GM23248 (cell line): Measurements from ENCODE around the gene CWC25. TPM values are rescaled to one million over a fixed set of nuclear protein-coding genes. Genes with fewer than 3 reads are reported as not detected.

Experiments used
- DNase-seq: peaks from one replicate; pipeline ENCODE4 v3.0.0-alpha.2; 2015
- H2AFZ ChIP-seq: fragments of 200-600 bp; sonication (generic); 2 replicates; pipeline ENCODE4 v1.6.1; 2016; ENCODE audit warnings: antibody characterized with exemption
- H3F3A ChIP-seq: fragments of 200-600 bp; sonication (generic); 2 replicates; pipeline ENCODE4 v1.6.1; 2016; ENCODE audit warnings: mild to moderate bottlenecking, antibody characterized with exemption, mixed run types; ENCODE audit not compliant: insufficient read depth
- H3K27ac ChIP-seq: fragments of 200-600 bp; sonication (generic); 2 replicates; pipeline ENCODE4 v1.5.1; 2016; ENCODE audit warnings: mild to moderate bottlenecking
- H3K27me3 ChIP-seq: fragments of 200-600 bp; sonication (generic); replicated peaks from 2 replicates; pipeline ENCODE4 v1.6.1; 2016; ENCODE audit warnings: mild to moderate bottlenecking; ENCODE audit not compliant: insufficient read depth
- H3K36me3 ChIP-seq: fragments of 200-600 bp; sonication (generic); 2 replicates; pipeline ENCODE4 v1.6.1; 2016; ENCODE audit warnings: low read depth, mild to moderate bottlenecking
- H3K4me1 ChIP-seq: fragments of 200-600 bp; sonication (generic); 2 replicates; pipeline ENCODE4 v1.6.1; 2016; ENCODE audit warnings: mild to moderate bottlenecking; ENCODE audit not compliant: insufficient read depth
- H3K4me2 ChIP-seq: fragments of 200-600 bp; sonication (generic); one replicate; pipeline ENCODE4 v1.6.1; 2016; ENCODE audit warnings: mild to moderate bottlenecking; ENCODE audit not compliant: unreplicated experiment
- H3K4me3 ChIP-seq: fragments of 200-600 bp; sonication (generic); 2 replicates; pipeline ENCODE4 v1.5.1; 2016; ENCODE audit warnings: mild to moderate bottlenecking
- H3K79me2 ChIP-seq: fragments of 200-600 bp; sonication (generic); 2 replicates; pipeline ENCODE4 v1.6.1; 2016; ENCODE audit warnings: mild to moderate bottlenecking; ENCODE audit not compliant: insufficient read depth
- H3K9ac ChIP-seq: fragments of 200-600 bp; sonication (generic); 2 replicates; pipeline ENCODE4 v1.6.1; 2016; ENCODE audit warnings: mild to moderate bottlenecking
- H3K9me2 ChIP-seq: fragments of 200-600 bp; sonication (generic); 2 replicates; pipeline ENCODE4 v1.6.1; 2016; ENCODE audit warnings: mixed run types, mild to moderate bottlenecking, moderate library complexity; ENCODE audit not compliant: insufficient read depth
- H3K9me3 ChIP-seq: fragments of 200-600 bp; sonication (generic); one replicate; pipeline ENCODE4 v1.6.1; 2017; ENCODE audit warnings: low read depth
- H4K20me1 ChIP-seq: fragments of 200-600 bp; sonication (generic); 2 replicates; pipeline ENCODE4 v1.6.0; 2016; ENCODE audit not compliant: insufficient read depth
- EZH2 ChIP-seq: fragments of 200-600 bp; sonication (generic); IDR thresholded peaks from 2 replicates; pipeline ENCODE4 v1.6.1; 2018; ENCODE audit warnings: antibody characterized with exemption, mild to moderate bottlenecking; ENCODE audit not compliant: insufficient read depth, poor library complexity, severe bottlenecking
- EZH2phosphoT487 ChIP-seq: fragments of 200-600 bp; sonication (generic); IDR thresholded peaks from 2 replicates; pipeline ENCODE4 v1.6.1; 2018; ENCODE audit warnings: antibody characterized with exemption, moderate library complexity, mild to moderate bottlenecking, low read depth; ENCODE audit not compliant: insufficient read depth
- WGBS, 2 experiments: methylation state at CpG; one replicate each; pipeline ENCODE4 v1.1.6; 2015 to 2017; ENCODE audit warnings: low lambda C conversion rate in 2 of 2, low coverage in 1 of 2; ENCODE audit errors: missing lambda C conversion rate in 2 of 2; 5-methylcytosine and 5-hydroxymethylcytosine counted together
- in situ Hi-C: fragments of 300-500 bp; cut with MboI; formaldehyde crosslinking; loops from 2 replicates; pipeline ENCODE4 v1.15.0; 2020
- polyA plus RNA-seq: library from polyadenylated mRNA; unstranded; fragments of >200 nt; fragmentation: Nextera tagmentation; extraction: Ambion mirVana; gene quantifications from 2 replicates; pipeline ENCODE4 v1.2.1, GENCODE V29; 2016
- total RNA-seq: library from RNA; depleted of rRNA; stranded (reverse); fragments of >200 nt; shearing (Covaris generic); gene quantifications from 2 replicates; pipeline ENCODE4 v1.2.3, GENCODE V29; 2014

The CWC25 gene
- total and polyA plus RNA-seq, 2 experiments from 2014 or later: 9.7 to 14.2 TPM

DNA sequence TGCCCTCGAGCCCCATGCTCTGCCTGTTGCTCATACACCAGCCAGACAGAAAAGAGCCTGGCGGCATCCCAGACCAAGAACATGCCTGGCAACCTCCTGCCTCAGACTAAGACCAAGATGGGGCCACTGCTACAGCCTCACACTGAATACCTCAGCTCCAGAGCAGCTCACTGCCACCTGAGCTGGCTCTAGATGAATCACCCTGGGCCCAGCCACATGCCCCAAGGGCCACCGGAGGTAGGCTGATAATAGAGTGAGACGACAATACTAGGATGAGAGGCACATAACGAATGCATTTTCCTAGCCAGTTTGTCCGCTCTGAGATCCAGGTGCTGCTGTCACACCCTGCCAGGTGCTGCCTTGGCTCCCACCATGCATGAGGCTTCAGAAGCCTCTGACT, 38.7 kb downstream of the CWC25 start:
- Histone ChIP-seq H3K27me3 (no peaks in the 10 kb centered on the region), H3K4me2 (no peak overlapping the region), H3K36me3 (peaks cover 35% of the 10 kb centered on the region), H2AFZ (no peak overlapping the region), H3K9ac (no peak overlapping the region), H3K27ac (no peak overlapping the region), H3K9me3 (no peaks in the 10 kb centered on the region), H3K79me2 (peaks cover 57% of the 10 kb centered on the region), H3K4me3 (no peak overlapping the region), H3K4me1 (peaks cover 9% of the 10 kb centered on the region), H3K9me2 (no peaks in the 10 kb centered on the region), H4K20me1 (no peaks in the 10 kb centered on the region; the same call in 1 of the 2 replicates), H3F3A (peaks cover 5% of the 10 kb centered on the region; the same call in 1 of the 2 replicates)
- in situ Hi-C loops: no loop called here
- TF ChIP-seq EZH2phosphoT487: no peak
- TF ChIP-seq EZH2: no peak
- no peak for DNase-seq
- WGBS, 2 experiments: 85 to 87% methylated on average over 6 of the region's 6 CpGs

DNA sequence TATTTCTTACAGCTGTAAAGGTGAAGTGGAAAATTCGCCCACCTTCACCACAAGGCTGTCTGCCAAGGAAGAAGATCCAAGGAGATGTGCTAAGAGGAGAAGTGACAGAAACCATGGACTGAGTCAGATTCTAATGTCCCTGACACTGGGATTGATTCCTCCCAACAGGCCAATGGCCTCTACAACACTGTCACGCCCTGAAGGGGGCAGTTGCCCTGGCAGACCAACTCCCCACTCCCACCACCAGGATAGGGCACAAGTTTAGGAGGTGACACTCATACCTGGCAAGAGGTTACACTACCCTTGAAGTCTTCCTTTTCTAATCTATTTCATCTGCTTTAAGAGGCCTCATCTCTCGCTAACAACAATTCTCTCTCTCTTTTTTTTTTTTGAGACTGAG, 41.9 kb downstream of the CWC25 start:
- no peaks in the 10 kb centered on the region for H3F3A ChIP-seq
- H3K9me3 ChIP-seq: no peaks in the 10 kb centered on the region
- no peak overlapping the region for H3K4me3 ChIP-seq
- peaks cover 51% of the 10 kb centered on the region for H3K36me3 ChIP-seq
- TF ChIP-seq EZH2phosphoT487 (no peak), EZH2 (no peak)
- WGBS, 2 experiments: 62 to 81% methylated on average over 3 of the region's 3 CpGs
- no peaks in the 10 kb centered on the region for H3K27me3 ChIP-seq
- peaks cover 2% of the 10 kb centered on the region; the same call in 1 of the 2 replicates for H3K4me1 ChIP-seq
- in situ Hi-C loops: no loop called here
- no peak overlapping the region for H2AFZ ChIP-seq
- H4K20me1 ChIP-seq: no peaks in the 10 kb centered on the region; the same call in 1 of the 2 replicates
- no peak overlapping the region for H3K27ac ChIP-seq
- H3K9ac ChIP-seq: no peak overlapping the region
- DNase-seq: no peak
- no peak overlapping the region for H3K4me2 ChIP-seq
- peaks cover 26% of the 10 kb centered on the region for H3K79me2 ChIP-seq
- H3K9me2 ChIP-seq: no peaks in the 10 kb centered on the region

DNA sequence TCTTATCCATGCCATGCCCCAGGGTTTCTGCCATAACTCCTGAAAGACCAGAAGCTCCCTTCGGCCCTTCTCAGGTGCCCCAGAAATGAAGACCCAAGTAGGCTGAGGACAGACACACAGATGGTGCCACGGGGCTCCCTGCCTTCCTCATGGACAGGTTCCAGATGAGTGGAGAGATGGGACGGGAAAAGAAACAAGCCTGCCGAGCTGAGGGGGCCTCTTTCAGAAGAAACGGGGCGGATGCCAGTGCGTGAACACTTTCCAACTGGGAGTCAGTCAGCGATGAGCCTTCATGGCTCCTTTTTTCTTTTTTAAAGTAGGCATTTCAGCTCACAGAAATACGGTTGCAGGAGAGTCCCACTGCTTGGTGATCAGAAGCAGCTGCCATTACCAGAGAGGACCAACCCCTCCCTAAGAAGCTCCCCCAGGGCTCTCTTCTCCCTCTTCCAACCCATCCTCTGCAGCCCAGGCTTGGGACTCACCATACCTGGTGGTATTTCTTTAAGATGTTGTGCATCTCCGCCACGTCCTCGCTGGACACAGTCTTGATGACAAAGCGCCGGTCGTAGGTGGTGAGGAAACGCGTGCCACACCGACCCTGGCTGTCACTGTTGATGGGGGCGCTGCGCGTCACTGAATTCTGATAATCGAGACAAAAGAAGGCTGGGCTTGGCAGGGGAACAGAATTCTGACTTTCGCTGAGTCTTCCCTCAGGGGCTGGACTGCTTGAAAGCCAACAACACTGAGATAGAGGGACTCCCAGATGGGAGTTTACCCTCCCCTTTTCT, 45.0 kb downstream of the CWC25 start:
- 92 to 95% methylated on average over 23 of the region's 23 CpGs for WGBS, 2 experiments
- Histone ChIP-seq H3K36me3 (peaks cover 74% of the 10 kb centered on the region), H3K27ac (no peak overlapping the region), H3K79me2 (no peaks in the 10 kb centered on the region), H3K9ac (no peak overlapping the region), H3F3A (peaks cover 5% of the 10 kb centered on the region), H4K20me1 (no peaks in the 10 kb centered on the region), H3K4me2 (no peak overlapping the region), H3K9me2 (no peaks in the 10 kb centered on the region), H3K27me3 (no peaks in the 10 kb centered on the region), H3K4me1 (peaks cover 4% of the 10 kb centered on the region; the same call in 1 of the 2 replicates), H3K4me3 (no peak overlapping the region), H2AFZ (no peak overlapping the region), H3K9me3 (no peaks in the 10 kb centered on the region)
- TF ChIP-seq EZH2phosphoT487 (no peak), EZH2 (no peak)
- no peak for DNase-seq
- in situ Hi-C loops: no loop called here

DNA sequence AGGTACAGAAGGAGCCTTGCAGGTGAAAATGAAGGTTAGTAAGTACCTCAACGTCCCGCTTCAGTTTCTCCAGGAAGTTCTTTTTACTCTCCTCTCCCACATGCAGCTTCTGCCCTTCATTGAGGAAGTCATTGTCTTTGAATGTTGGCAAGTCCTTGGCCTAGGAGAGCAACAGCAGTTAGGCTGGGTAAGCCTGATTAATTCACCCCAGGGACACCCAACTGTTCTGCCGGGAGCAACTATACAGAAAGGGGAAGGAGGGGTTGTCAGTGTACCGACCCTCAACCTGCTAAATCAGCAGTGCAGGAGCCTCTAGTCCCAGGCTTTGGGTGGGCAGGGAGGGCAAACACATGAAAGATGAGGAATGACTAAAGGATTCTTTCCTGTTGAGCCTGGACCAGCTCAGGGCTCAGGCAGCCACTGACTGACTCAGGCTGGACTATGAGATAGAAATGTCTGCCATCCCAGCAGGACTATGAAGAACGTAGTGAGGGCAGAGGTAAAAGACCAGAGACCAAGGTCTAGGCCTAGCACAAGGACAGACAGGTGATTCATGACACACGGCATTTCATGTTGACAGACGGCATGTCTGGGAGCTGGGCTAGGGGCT, 47.4 kb downstream of the CWC25 start:
- Histone ChIP-seq H3K4me3 (no peak overlapping the region), H3K79me2 (no peaks in the 10 kb centered on the region), H3K9me2 (no peaks in the 10 kb centered on the region), H3K4me2 (no peak overlapping the region), H3K27ac (peak overlapping the region; percentile 32; the same call in 1 of the 2 replicates), H3K9me3 (no peaks in the 10 kb centered on the region), H3K4me1 (peaks cover 4% of the 10 kb centered on the region; the same call in 1 of the 2 replicates), H3K36me3 (peaks cover 73% of the 10 kb centered on the region), H3K27me3 (no peaks in the 10 kb centered on the region), H3K9ac (no peak overlapping the region), H3F3A (peaks cover 5% of the 10 kb centered on the region), H2AFZ (no peak overlapping the region), H4K20me1 (no peaks in the 10 kb centered on the region)
- 58 to 61% methylated on average over 7 of the region's 7 CpGs for WGBS, 2 experiments
- DNase-seq: peak; percentile 70
- TF ChIP-seq EZH2phosphoT487 (no peak), EZH2 (no peak)
- in situ Hi-C loops: no loop called here
